AG09319 (cell line): ENCODE results near the gene AMER3.

Experiments used
- DNase-seq: peaks from one replicate; pipeline ENCODE4 v3.0.0-alpha.2; 2010; ENCODE audit warnings: low read depth; ENCODE audit errors: extremely low read depth
- CTCF ChIP-seq: IDR thresholded peaks from 2 replicates; pipeline ENCODE4 v1.5.1; 2011; ENCODE audit warnings: low read depth, mild to moderate bottlenecking, inconsistent platforms, low read length, moderate library complexity

AMER3 gene

GRCh38 chr2:130799295-130799694 is 44.0 kb downstream of the AMER3 start:
- DNase-seq = no peak
- no peak for TF ChIP-seq CTCF

- DNase-seq = no peak
Observed at GRCh38 chr2:130805613-130806012, 50.3 kb downstream of the AMER3 start.

GRCh38 chr2:130806370-130806769 is 51.0 kb downstream of the AMER3 start:
- TF ChIP-seq CTCF = no peak
- no peak for DNase-seq

More at GRCh38 chr2:130805613-130806012, 50.3 kb downstream of the AMER3 start:
- TF ChIP-seq CTCF = no peak

- no peak for DNase-seq
- no peak for TF ChIP-seq CTCF
Observed at GRCh38 chr2:130807659-130808385, 52.5 kb downstream of the AMER3 start.

- TF ChIP-seq CTCF = no peak
- DNase-seq = no peak
Observed at GRCh38 chr2:130808482-130809268, 53.3 kb downstream of the AMER3 start.

- no peak for TF ChIP-seq CTCF
- no peak for DNase-seq
Observed at GRCh38 chr2:130810490-130810889, 55.1 kb downstream of the AMER3 start.

- no peak for DNase-seq
- no peak for TF ChIP-seq CTCF
Observed at GRCh38 chr2:130813722-130814121, 58.4 kb downstream of the AMER3 start.
